ES-I3 (cell line): Measurements from ENCODE around the gene CSRP1.
"Not testable (repeated sequence)": the region's sequence is repeated elsewhere in the genome, so short reads cannot be mapped to it uniquely, and the experiment has no call there.

ENCODE experiments used
- H3K36me3 ChIP-seq: 2 replicates; pipeline ENCODE4 v1.6.1; 2013; ENCODE audit warnings: mild to moderate bottlenecking, low read length, control low read depth, moderate library complexity; ENCODE audit not compliant: insufficient read depth
- H3K4me1 ChIP-seq: 2 replicates; pipeline ENCODE4 v1.6.1; 2013; ENCODE audit warnings: mild to moderate bottlenecking, control low read depth, low read length; ENCODE audit not compliant: insufficient read depth
- H3K9ac ChIP-seq: 2 replicates; pipeline ENCODE4 v1.6.1; 2013; ENCODE audit warnings: low read depth, mild to moderate bottlenecking, low read length, moderate library complexity
- H3K9me3 ChIP-seq: 2 replicates; pipeline ENCODE4 v1.6.1; 2013; ENCODE audit warnings: mild to moderate bottlenecking, low read length, moderate library complexity; ENCODE audit not compliant: control insufficient read depth, insufficient read depth

CSRP1 gene

GRCh38 chr1:201506557-201507359, at the start of gene CSRP1:
TSS of gene CSRP1 (minus strand) at chr1:201507123. CDS start at chr1:201496303, 10,820 bp downstream.
- H3K36me3 ChIP-seq, result no peaks in the 10 kb centered on the region
- H3K9me3 ChIP-seq, result no peaks in the 10 kb centered on the region
- peak within 1 kb of the TSS; percentile 55 for H3K9ac ChIP-seq
- peaks cover 46% of the 10 kb centered on the region for H3K4me1 ChIP-seq

DNA sequence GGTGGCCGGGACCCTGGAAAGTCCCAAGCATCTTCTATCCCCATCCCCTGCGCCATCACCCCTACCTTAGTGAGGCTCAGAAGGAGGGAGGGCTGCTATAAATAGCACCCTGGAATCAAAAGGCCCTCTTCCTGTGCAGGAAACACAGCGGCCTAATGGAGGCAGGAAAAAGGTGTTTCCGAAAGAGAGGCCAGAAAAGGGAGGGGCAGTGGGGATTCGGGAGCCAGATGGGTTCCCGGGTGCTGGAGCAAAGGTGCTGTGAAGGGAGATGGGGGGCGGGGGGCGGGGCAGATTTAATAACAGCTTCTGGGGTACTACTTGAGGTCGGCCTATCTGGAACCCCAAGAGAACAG, 48.6 kb upstream of the CSRP1 start:
- Histone ChIP-seq H3K36me3 (no peaks in the 10 kb centered on the region), H3K9ac (no peak overlapping the region), H3K4me1 (peaks cover 12% of the 10 kb centered on the region; the same call in 1 of the 2 replicates), H3K9me3 (no peaks in the 10 kb centered on the region)

DNA sequence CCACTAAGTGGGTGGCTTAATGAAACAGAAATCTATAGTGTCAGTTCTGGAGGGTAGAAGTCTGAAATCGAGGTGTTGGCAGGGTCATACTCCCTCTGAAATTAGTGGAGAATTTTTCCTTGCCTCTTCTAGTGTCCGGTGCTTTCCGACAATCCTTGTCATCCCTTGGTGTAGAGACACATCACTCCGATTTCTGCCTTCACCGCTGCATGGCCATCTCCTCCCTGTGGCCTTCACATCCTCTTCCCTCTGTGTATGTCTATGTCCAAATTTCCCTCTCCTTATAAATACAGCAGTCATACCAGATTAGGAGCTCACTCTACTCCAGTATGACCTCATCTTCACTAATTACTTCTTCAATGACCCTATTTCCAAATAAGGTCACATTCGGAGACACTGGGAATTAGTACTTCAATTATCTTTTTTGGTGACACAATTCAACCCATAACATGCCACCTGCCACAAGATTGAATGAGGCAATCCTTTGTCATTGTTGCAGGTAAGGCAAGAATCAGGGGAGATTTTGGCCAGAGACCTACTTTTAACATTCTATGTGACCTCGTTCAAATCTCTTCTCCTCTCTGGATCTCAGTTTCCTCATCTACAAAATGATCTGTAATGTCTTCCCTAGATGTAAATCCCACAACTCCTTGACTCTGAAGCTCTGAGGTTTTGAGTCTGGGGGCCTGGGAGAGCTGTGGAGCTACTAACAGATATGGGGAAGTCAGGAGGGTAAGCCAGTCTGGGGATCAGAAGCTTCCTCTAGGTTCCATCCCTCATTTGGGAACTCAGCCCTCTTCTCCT, 48.1 kb upstream of the CSRP1 start:
- Histone ChIP-seq H3K9ac (no peak overlapping the region), H3K36me3 (no peaks in the 10 kb centered on the region), H3K9me3 (no peaks in the 10 kb centered on the region), H3K4me1 (peaks cover 12% of the 10 kb centered on the region; the same call in 1 of the 2 replicates)

- Histone ChIP-seq H3K4me1 (peaks cover 9% of the 10 kb centered on the region; the same call in 1 of the 2 replicates), H3K36me3 (no peaks in the 10 kb centered on the region), H3K9ac (no peak overlapping the region), H3K9me3 (no peaks in the 10 kb centered on the region)
Measured at GRCh38 chr1:201554190-201554600, 47.3 kb upstream of the CSRP1 start.

DNA sequence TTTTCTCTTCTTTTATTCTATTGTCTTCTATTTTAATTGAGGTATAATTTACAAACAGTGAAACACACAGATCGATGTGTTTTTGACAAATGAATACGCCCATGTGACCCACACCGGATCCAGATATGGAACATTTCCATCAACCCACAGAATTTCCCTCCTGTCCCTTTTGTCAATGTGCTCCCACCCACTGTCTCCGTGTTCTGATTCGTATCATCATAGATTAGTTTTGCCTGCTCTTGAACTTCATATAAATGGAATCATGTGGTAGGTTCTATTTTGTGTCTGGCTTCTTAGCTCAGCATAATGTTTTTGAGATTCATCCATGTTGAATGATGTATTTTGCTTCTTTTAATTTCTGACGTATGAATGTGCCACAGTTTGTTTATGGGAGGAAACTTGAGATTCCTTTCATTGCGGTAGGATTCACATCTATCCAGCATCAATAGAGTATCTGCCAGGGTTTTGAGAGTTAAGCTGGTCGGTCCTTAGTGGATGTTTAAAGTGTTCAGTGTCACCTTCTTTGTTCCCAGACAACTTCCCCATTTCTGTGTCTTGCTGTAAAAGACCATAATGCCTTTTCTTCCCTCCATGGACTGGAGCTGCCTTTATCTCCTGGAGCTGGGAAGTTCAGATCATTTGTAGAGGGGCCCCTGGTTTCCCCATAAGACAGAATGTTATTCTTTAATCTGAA, 46.7 kb upstream of the CSRP1 start:
- no peak overlapping the region for H3K9ac ChIP-seq
- H3K9me3 ChIP-seq, result no peaks in the 10 kb centered on the region
- H3K36me3 ChIP-seq, result no peaks in the 10 kb centered on the region
- H3K4me1 ChIP-seq, result peaks cover 9% of the 10 kb centered on the region; the same call in 1 of the 2 replicates

GRCh38 chr1:201552941-201553351, 46.0 kb upstream of the CSRP1 start:
- Histone ChIP-seq H3K9me3 (no peaks in the 10 kb centered on the region), H3K4me1 (peaks cover 9% of the 10 kb centered on the region; the same call in 1 of the 2 replicates), H3K9ac (no peak overlapping the region)

DNA sequence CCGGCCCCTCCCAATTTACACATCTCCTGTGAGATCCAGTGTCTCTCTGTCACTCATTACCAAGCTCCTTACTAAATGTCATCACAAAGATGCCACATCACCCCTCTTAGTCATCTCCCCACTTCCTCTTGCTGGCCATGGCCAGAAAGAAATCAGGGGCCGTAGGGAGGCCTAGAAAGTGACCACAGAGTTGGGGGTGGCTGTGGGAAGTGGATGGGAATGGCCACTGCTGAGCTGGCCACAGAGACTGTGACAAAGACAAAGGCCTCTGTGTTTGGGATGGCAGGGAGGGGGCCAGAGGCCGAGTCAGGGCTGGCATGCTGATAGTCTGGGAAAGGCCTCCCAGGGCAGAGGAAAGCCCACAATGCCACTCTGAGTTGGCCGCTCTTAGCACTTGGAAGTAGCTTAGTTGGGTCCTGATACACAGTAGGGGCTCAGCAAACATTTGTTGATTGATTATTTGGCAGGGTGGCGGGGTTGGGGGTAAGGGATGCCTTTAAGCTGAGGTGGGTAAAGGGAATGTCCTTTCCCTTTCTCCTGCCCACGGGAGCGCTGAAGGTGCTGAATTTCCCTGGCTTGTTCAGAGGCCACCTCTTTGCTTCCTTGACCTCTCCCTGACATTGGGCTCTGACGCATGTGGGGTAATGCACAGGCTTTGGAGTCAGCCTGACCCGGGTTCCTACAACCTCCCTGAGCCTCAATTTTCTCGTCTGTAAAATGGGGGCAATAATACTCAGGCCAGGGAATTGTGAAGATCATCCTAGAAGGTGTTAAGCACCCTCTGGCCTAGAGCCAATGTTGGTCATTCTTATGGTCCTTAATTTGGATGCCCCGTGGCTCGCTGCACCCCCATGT, 45.2 kb upstream of the CSRP1 start:
- Histone ChIP-seq H3K9ac (no peak overlapping the region), H3K36me3 (no peaks in the 10 kb centered on the region), H3K9me3 (no peaks in the 10 kb centered on the region), H3K4me1 (peaks cover 8% of the 10 kb centered on the region; the same call in 1 of the 2 replicates)

More at GRCh38 chr1:201552941-201553351, 46.0 kb upstream of the CSRP1 start:
- H3K36me3 ChIP-seq, result no peaks in the 10 kb centered on the region

DNA sequence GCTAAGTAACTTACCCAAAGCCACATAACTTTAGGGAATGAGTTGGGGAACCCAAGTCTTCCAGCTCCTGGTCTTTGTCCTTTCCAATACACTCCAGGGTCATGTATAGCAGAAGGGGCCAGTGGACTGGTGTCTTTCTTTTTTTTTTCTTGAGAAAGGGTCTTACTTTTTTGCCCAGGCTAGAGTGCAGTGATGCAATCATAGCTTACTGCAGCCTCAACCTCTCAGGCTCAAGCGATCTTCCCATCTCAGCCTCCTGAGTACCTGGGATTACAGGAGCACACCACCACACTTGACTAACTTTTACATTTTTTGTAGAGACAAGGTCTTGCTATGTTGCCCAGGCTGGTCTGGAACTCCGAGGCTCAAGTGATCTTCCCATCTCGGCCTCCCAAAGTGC, 44.2 kb upstream of the CSRP1 start:
- Histone ChIP-seq H3K4me1 (no peaks in the 10 kb centered on the region; the same call in 1 of the 2 replicates), H3K9ac (no peak overlapping the region), H3K9me3 (no peaks in the 10 kb centered on the region), H3K36me3 (no peaks in the 10 kb centered on the region)

- not testable (repeated sequence) for H3K9ac ChIP-seq, H3K36me3 ChIP-seq, H3K4me1 ChIP-seq, H3K9me3 ChIP-seq
Measured at GRCh38 chr1:201549522-201549921, 42.6 kb upstream of the CSRP1 start.

- Histone ChIP-seq H3K36me3 (no peaks in the 10 kb centered on the region), H3K9ac (no peak overlapping the region), H3K9me3 (no peaks in the 10 kb centered on the region), H3K4me1 (peaks cover 5% of the 10 kb centered on the region; the same call in 1 of the 2 replicates)
Measured at GRCh38 chr1:201545851-201546492, 39.0 kb upstream of the CSRP1 start.

DNA sequence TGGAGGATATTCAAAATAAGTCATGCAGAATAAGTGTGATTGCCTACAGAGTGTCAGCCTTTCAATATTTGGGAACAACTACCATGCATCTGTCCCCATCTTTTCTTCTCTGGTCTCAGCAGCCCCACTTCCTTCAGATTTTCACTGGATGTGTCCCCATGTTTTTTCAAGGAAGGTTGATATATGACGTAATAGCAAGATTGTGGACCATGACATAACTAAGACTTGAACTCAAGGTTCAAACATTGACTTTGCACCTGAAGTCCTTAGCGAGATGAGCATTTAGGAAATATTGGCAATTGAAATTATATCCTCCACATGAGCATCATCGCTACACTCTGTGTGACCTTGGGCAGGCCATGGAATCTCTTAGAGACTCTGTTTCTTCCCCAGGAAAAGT, 37.8 kb upstream of the CSRP1 start:
- no peak overlapping the region for H3K9ac ChIP-seq
- H3K36me3 ChIP-seq, result no peaks in the 10 kb centered on the region
- no peaks in the 10 kb centered on the region for H3K9me3 ChIP-seq
- peaks cover 9% of the 10 kb centered on the region; the same call in 1 of the 2 replicates for H3K4me1 ChIP-seq

DNA sequence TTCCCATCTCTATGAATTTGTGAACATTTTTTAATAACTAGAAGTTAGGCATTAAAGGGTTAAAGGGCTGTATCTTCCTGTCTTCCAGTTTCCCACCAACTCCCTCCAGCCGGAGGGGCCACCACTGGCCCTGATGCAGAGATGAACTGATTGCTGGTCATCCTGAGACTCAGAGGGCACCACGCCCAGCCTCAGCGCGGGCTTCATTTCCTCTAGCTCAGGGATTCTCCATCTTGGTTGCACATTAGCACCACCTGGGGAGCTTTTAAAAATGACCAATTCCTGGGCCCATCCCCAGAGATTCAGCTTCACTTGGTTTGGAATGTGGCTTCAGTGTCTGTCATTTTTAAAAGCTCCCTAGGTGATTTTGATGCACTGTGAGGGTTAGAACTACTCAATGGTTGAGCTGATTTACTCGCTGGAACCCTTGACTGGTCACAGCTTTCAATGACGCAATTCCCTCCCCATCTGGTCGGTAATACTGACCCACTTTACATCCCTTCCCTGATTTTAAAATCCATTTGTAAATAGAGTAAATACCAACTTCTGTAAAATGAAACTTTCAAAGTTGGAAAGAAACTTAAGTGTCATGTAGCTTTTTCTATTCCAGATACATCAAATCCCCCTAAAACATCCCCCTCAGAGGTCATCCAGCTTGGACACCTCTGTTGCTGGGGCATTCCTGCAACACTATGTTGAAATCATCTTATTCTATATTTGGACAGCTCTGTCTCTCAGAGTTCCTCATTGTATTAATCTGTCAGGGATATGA, 37.1 kb upstream of the CSRP1 start:
- H3K36me3 ChIP-seq, result no peaks in the 10 kb centered on the region
- no peak overlapping the region for H3K9ac ChIP-seq
- H3K9me3 ChIP-seq, result no peaks in the 10 kb centered on the region
- H3K4me1 ChIP-seq, result peaks cover 9% of the 10 kb centered on the region; the same call in 1 of the 2 replicates
